GM19467 (cell line): ENCODE data around the gene SLC6A5.
A peak's percentile ranks its signal among the peaks of the same experiment; 100 is the strongest.

Experiments
- ATAC-seq: cut with Tn5 transposase; IDR thresholded peaks from one replicate; pipeline ENCODE4 v1.9.1; 2021; ENCODE audit warnings: mild to moderate bottlenecking, moderate library complexity; ENCODE audit not compliant: unreplicated experiment

SLC6A5 gene

DNA sequence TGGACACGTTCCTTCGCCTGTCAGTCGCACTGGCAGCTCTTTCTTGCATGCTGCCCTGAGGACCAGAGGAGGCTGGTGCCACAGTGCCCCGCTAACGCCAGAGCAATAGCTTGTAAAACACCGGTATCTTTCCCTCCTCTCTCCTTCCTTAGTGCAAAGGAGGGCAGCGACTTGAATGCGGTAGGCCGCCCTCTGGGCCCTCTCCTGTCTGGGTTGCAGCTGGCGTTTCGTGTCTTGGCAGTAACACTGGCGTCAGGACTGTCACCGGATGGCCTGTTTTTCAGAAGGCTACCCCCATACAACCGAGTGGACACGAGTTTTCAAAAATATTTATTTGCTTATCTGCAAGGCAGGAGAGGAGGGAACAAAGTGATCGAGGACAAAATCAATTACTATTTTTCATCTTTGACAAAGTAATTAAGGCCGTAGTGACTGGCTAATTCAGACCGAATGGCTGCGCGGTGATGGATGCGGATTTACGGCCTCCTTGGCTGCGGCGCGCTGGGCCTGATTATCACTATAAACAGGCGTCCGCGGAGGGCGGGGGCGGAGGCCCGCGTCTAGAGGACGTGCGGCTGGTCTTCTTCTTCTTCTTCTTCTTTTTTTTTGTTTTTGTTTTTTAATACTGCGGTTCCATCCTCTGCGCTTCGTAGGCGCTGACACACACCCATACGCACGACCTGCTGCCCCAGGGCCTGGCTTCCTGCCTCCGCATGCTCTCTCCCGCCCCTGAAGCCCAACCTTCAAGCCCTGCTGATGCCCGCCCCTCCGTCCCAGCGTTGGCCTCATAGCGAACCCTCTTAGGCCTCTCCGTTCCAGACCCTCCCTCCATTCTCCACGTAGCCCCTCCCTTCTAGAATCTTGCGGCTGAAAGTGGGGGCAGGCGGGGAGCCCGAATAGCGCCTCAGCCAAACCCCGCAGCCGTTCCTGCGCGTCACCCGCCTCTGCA is 2.9 kb upstream of the SLC6A5 start:
- ATAC-seq, result no peak

DNA sequence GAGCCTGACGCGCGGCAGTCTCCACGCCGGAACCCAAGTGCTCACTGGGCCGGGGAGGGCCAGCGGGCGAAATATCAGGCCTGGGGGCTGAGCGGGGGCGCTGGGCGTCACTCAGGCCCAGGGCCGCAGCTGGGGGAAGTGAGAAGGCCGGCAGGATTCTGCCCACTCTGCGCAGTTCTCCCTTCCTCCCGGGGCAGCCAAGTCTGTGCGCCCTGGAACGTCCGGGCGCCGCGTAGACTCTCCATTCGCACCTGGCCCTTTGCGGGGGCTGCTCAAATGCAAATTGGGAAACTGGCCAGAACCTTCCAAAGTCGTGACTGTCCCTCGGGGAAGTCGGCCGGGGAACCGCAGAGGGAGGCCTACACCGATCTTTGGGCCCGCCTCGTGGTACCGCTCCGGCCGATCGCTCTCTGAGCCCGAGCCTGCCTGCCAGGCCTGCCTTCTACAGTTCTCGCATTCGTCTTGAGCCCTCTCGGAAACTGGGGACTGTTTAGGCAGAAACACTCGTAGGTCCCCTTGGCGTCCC is 2.2 kb upstream of the SLC6A5 start:
- ATAC-seq, result no peak

DNA sequence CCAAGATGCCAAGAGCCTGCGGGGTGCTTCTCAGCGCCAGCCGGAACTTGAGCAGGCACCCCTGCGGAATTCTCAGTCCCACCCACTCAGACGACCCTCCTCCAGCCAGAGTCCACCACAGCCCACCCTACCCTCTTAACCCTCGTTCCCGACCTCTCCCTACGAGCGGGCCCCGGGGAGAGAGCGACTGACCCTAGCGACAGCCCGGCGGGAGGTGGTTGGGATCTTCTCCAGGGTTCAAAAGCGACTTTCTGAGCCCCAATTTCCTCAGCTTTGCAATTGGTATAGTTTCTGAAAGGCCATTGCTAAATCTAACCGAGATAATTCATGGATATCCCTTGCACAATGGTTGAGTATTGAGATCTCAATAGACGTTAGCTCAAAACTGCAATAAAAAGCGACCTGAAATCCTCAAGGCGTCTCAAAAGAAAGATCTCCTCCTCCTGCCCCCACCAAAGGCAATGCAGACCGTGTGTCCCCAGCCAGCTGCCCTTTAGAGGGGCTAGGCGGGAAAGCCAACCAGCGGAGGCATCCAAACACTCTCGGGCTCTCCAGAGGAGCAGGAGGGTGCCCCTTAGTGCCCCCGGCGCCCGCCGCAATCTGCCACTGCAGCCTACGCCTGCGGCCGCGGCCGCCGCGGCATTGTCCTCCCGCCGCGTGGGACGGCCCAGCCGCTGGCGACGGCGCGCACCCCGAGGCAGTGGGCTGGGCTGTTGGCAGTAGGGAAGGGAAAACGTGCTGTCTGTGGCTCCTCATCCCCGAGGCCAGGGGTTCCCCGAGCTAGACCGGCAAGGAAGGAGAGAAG is 1.5 kb upstream of the SLC6A5 start:
- no peak for ATAC-seq

DNA sequence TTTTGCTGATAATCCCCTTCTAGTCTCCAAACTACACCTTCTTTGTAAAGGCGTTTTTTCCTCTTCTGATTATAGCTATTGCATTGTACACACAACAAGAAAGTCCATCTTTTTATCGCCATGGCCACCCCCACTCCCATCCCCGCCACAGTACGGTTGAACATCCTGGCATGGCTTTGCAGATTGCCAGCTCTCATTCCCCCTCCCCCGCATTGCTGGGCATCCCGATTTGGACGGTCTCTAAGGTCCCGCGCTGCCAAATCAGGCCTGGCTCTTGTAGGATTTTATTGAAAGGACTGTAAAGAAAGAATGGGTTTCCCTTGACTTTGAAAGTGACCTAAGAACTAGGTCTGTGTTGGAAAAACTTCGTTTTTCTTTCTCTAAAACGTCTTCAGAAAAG is 916 bp upstream of the SLC6A5 start:
- ATAC-seq, result no peak

DNA sequence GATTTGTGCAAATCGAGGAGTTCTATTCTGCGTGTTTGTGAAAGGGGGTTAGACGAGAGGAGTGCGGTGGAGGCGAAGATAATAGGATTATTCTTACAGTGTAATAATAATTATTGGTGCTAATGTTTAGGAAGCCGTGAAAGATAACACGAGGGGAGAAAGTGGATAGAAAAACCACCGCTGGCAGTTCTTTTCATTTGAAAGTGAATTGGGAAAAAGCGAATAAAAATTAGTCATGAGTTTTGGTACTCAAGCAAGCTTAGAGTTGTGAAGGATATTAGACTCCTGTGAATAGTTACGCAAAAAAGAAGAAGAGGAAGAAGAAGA is 575 bp downstream of the SLC6A5 start:
- no peak for ATAC-seq

DNA sequence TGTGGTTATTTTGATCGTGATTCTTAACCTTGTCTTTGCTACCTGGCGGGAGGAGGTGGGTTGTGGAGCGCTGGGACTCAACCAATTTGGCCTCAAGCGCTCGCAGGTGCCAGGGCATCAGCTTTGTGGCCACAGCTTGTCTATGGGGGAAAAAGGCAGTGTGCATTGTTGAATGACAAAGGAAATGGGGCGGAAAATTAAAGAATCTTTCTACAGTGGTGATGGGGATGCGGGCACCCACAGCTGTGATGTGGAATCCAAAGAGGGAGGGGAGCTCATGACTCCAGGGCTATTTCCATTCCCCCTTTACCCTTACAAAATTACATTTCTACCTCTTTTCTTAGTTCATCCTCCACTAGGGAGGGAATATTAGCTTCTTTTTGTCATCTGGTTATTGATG is 1.1 kb downstream of the SLC6A5 start:
- ATAC-seq, result no peak

DNA sequence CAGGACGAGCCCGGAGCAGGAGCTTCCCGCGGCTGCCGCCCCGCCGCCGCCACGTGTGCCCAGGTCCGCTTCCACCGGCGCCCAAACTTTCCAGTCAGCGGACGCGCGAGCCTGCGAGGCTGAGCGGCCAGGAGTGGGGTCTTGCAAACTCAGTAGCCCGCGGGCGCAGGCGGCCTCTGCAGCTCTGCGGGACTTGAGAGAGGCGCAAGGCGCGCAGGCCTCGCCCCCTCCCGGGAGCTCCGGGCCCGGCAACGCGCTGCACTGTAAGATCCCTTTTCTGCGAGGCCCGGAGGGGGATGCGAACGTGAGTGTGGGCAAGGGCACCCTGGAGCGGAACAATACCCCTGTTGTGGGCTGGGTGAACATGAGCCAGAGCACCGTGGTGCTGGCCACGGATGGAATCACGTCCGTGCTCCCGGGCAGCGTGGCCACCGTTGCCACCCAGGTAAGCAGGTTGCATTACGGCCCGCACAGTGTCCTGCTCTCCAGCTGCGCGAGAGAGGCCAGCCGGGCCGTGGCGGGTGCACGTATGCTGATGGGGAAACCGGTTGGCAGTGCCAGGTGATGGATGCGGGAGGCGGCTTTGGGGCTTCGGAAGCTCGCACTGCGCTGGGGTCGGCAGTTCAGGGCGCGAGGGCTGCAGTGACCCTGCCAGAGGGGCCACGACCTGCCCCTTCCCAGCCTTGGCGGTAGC is 2.0 kb downstream of the SLC6A5 start:
- ATAC-seq, result no peak

DNA sequence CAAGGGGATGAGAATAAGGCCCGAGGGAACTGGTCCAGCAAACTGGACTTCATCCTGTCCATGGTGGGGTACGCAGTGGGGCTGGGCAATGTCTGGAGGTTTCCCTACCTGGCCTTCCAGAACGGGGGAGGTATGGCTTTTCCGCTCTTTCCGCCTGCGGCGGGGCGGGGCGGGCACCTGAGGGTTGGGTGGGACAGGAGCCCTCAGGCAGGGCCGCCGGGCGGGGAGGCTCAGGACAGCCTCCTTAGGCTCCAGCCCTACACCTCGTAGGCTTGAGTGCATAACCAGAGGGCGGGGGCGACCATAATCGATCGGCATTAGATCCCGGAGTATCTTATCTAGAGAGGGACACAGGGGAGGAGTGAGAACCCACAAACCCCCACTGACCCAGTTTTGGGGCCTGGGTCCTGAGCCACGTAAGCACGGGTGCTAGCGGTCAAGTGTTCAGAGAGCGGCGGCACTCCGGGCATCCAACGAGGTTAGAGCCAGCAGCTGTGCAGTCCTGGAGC is 4.9 kb downstream of the SLC6A5 start:
- no peak for ATAC-seq

DNA sequence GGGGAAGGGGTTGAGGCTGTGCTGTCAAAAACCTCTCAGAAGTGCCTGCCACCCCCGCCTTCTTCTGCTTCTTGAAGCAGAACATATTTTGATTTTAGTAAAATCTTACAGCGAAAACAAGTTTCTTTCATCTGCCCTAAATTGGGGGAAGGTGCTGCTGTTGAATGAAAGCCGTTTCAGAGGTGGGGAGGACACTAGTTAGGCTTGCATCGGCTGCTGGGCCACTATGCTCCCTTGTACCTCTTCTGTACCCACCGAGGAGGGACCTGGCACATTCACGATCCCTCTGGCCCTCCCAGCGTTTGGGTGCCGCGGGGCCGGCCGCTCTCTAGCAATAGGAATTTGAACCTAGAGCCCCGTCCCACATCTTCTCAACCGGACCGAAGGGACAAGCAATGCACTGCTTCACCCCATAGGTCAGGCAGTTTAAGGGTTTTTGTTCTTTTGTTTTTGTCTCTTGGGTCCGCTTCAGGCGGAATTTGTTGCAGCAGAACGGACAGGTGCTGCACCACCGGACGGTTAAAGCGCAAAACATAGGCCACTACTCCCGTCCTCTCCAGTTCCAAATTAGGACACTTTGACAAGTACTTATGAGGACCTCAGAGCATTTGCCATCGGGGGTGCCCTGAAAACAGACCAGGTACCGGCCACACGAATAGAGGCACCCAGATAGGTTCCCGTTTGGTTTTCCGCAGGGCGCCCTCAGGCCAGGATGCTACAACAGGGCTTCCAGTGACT is 5.6 kb downstream of the SLC6A5 start:
- no peak for ATAC-seq

DNA sequence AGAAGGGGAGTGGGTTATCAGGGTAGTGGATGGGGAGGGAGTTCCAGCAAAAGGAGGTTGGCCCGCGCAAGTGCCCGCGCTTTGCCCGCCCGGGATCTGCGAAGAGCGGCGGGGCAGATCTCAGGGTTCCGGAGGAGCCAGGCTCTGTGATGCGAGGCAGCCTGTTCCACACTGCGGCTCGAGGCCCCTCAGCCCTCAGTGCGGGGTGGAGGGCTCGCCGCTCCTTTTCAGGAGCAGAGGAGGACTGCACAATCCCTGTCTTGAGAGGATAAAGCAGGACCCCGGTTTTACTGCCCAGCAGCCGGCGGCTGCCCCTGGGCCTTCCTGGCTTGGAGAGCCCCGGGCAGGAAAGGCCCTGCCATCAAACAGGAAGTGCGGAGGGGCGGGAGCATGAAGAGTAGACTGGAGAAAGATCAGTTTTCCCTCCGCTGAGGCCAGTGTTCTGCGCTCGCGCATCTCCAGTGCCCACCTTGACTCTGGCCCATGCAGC is 6.2 kb downstream of the SLC6A5 start:
- ATAC-seq, result no peak

DNA sequence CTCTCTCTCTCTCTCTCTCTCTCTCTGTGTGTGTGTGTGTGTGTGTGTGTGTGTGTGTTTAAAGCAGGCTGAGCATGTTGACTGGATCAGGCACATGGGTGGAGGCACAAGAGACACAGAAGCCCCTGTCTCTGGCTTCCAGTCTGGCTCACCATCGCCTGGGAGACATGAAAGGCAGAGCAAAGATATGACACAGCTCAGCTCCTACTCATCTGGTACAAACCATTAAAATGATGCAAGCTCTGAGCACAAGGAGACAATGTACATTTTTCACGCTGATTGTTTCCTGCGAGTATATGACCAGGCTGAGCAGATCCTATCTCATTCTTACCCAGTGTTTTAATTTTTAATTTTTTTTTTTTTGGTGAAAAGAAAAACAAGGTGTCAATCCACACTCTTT is 9.5 kb downstream of the SLC6A5 start:
- no peak for ATAC-seq

DNA sequence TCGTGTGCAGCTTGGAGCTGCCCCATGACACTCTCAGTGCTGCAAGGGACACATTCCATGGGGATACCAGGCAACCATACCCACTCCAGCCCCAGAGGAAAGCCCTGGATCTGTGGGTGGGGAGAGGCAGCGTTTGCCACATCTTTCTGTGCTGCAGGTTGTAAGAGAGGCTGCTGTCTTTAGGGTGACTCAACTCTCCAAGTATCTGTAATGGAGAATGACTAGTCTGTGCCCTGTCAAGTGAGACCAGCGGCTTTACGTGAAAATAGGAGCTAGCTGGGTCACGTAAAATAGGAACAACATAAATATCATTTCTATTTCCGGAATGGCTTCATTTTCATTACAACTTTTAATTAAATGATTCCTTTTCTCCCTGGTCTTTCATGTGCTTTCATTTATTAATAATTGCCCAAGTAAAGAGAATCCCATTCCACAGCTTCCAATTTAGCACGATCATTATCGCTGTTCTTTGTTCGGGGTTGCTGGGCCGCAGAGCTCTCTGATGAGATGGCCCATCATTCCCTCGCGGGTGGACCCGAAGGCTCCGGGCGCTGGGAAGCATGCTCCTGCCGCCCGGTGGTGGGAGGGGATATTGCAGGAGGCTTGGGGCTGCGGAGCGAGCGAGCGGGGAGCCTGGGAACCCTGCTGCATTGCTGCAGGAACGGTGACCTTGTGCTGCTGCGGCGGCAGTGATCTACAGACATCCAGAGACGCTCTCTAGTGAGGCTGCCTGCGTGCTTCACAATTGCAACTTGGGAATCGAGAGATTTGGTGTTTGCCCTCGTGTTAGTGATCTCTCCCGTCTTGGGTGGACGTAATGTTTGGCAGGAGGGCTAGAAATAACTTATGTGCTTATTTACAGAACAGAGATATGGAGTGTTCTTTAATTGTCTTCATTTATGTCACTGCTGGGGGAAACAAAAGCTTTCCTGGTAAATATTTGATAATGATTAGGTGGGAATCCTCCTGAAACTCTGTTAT is 10.6 kb downstream of the SLC6A5 start:
- peak; percentile 98 for ATAC-seq

DNA sequence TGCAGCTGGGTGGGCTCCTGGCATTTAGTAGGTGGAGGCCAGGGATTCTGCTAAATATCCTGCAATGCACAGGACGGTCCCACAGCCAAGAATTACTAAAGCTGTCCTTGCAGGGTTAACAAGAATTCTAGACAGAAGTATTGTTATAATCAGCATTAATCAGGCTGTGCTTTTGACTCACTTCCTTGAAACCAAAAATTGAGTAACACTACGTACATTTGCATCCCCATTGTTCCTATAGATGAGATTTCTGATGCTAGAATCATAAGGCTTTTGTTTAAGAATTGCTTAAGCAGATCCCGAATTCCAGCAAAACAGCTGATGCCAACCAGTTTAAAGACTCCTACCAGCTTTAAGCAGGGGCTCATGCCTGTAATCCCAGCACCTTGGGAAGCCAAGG is 11.4 kb downstream of the SLC6A5 start:
- no peak for ATAC-seq

DNA sequence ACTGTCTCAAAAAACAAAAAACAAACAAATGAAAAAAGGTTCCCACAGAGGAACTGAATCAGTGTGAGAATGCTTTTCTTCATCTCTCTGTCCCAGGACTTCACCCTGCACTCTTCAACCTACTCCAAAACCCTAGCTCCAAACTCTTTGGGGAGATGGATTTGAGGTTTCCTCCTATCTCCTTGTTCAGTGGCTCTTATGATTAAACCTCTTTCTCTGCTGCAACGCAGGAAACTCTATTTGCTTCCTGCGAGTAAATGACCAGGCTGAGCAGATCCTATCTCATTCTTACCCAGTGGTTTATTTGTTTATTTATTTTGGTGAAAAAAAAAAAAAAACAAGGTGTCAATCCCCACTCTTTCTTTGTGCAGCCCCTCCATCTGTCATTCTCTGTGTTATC is 12.0 kb downstream of the SLC6A5 start:
- ATAC-seq, result no peak

DNA sequence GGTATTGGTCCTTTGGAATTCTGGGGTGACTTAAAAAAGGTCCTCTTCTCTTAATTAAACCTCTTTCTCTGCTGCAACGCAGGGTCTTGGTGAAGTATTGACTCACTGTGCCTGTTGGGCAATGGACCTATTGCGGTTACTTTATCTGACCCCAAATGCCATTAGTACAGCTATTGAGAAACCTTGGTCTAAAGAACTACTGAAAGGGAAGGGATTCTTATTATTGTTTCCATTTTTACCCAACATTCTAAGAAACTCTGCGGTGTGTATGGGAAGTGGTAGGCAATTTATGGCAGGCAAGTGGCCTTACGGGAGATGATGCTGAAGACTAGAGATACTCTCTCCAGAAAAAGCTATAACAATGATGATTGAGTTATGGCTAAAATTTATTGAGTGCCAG is 12.5 kb downstream of the SLC6A5 start:
- ATAC-seq, result no peak

DNA sequence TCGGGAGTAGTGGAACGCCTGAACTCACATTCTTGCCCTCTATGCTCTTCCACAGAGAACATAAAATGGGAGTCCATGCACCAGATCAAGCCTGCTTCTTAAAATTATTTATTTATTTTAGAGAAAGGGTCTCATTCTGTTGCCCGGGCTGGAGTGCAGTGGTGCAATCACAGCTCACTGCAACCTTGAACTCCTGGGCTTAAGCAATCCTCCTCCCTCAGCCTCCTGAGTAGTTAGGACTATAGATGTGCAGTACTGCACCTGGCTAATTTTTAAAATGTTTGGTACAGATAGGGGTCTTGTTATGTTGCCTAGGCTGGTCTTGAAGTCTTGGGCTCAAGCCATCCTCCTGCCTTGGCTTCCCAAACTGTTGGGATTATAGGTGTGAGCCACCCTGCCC is 13.0 kb downstream of the SLC6A5 start:
- ATAC-seq, result no peak

DNA sequence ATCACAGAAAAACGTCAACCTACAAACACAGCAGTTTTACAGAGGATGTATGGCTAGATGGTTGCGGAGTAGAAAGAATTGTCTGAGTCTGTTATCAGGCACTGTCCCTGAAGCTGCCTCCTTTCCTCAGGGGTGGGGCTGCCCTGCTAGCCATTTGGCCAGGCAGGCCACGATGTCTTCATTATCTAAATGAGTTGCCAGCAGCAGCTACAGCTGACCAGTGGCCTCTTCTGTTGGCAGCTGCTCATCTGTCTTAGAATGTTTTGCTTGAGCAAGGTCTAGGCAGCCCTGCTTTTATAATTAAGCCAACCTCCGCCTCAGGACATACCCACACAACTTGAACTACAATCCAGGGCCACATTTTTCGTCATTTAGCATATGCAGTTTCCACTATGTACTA is 17.5 kb downstream of the SLC6A5 start:
- ATAC-seq, result no peak

DNA sequence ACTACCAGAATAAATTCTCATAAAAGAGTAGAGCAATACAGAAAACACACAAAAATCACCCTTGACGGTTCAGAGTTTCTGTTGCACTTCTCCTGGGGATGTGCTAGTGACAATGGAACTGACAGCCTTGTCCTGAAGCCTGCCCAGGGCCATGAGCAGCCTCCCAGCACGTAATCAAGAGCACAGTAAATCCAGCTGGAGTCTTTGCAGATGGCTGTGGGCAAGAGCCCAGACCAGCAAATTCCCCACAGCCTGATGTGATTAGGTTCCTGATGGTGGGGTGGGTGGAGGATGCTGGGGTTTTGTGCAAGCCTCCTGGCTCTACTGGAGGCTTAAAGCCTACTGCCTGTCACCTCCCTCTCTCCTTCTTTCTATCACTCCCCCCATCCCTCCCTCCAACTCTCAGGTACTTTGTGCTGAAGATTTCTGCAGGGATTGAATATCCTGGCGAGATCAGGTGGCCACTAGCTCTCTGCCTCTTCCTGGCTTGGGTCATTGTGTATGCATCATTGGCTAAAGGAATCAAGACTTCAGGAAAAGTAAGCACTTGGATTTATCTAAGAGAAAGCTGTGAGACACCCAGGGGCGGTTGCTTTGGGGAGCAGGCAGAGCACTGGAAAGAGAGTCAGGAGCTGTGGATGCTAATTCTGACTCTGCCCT is 18.1 kb downstream of the SLC6A5 start:
- no peak for ATAC-seq

DNA sequence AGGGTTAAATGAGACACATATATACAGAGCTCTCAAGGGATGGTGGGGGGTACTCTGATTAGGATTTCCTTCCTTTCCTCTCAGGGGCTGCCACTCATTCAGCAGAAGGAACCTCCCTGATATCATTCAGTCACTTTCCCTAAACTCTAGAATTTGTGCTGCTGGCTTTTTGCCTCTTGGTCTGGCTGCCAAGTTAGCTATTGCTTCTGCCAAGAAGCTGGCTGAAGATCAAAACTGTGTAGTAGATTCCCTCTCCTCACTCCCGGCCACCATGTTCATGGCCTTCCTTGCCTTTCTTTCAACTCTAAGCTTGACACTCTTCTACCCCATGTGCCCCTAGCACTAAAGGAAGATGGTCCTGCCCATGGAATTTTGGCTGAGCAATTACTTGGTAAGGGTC is 18.7 kb downstream of the SLC6A5 start:
- no peak for ATAC-seq
